Gastrocnemius medialis (tissue), 4 donors: Measurements from ENCODE around the gene GRIK3.

Experiments used
- POLR2A ChIP-seq, 2 donors: fragments of 450-650 bp; IDR thresholded peaks; one replicate each; pipeline ENCODE4 v1.6.1; 2017; ENCODE audit warnings: antibody characterized with exemption in 2 of 2, mild to moderate bottlenecking in 2 of 2, moderate library complexity in 2 of 2
- TF ChIP-seq, protein P1 (sequence below), 5 experiments: fragments of 450-650 bp in 3 of 5; fragments of 200-600 bp in 2 of 5; sonication (generic) in 2 of 5; IDR thresholded peaks in 4 of 5; conservative IDR thresholded peaks in 1 of 5; 1 replicate in 4 of 5; 2 replicates in 1 of 5; pipeline ENCODE4 v1.5.1; 2016 to 2019; ENCODE audit warnings: antibody characterized with exemption in 5 of 5, mild to moderate bottlenecking in 3 of 5, moderate library complexity in 3 of 5

DNA sequence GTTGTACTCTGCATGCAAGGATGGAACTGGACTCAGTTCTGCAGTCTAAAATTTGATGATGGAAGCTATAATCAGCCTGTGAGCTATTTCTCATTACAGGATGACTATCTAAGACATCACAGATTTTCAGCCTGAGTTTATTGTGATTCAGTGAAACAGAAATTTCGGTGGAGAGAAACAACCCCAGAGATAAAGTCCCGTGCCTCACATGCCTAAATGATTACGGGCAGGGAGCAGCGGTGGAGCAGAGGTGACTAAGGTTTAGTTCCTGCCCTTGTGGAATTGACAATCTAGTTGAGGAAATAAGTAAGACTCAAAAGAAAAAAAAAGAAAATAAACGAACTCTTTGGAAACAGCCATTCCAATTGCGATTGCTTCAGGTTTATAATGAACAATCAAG, 96.9 kb downstream of the GRIK3 start:
- TF ChIP-seq, protein P1, sequence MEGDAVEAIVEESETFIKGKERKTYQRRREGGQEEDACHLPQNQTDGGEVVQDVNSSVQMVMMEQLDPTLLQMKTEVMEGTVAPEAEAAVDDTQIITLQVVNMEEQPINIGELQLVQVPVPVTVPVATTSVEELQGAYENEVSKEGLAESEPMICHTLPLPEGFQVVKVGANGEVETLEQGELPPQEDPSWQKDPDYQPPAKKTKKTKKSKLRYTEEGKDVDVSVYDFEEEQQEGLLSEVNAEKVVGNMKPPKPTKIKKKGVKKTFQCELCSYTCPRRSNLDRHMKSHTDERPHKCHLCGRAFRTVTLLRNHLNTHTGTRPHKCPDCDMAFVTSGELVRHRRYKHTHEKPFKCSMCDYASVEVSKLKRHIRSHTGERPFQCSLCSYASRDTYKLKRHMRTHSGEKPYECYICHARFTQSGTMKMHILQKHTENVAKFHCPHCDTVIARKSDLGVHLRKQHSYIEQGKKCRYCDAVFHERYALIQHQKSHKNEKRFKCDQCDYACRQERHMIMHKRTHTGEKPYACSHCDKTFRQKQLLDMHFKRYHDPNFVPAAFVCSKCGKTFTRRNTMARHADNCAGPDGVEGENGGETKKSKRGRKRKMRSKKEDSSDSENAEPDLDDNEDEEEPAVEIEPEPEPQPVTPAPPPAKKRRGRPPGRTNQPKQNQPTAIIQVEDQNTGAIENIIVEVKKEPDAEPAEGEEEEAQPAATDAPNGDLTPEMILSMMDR (IDR thresholded peaks at IDR 0.05 in 4 of 5, conservative IDR thresholded peaks at IDR 0.05 in 1 of 5): no peak
- no peak for TF ChIP-seq POLR2A (IDR thresholded peaks at IDR 0.05)
